ENCODE results near the gene TEX48.
A peak's percentile ranks its signal among the peaks of the same experiment; 100 is the strongest.

TEX48 gene

DNA sequence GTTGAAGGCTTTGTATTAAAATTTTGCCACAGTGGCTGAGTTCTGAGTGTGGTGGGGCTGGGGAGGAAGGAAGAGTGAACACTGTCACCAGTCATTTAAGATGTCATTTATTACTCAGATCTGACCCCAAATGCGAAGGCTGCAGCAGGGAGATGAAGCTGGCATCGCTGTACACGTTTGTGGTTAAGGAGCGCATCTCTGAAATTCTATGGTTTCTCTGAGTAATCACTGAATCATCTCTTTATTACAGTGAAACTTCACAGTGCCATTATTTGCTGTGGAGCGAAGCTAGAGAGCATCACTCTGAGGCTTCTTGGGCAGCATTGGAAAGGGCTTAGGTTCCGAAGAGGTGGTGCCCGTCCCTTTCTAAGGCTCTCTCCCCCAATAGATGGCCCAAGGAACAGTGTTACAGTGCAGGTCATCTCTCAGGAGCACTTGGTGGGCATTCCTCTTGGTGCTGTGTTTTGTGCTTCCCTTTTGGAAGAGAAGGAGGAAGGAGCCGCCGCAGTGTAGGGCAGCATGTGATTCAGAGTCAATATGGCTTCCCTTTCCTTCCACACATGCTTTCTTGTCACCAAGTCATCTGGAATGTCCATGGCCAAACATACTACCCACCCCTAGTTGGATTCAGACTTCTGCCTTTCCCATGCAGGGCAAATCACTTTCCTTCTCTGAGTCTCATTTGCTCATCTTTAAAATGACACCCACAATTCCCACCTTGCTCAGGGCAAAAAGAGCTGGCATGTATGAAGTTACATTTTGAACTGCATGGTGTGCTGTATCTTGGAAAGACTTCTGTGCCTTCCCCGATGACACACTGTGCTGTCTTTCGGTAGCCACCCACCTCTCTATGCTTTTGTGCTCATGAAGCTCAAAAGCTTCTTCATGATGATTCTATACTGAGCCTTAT is 9.3 kb upstream of the TEX48 start:
- DNase-seq (ENCODE audit: low spot score) (no peak), ATAC-seq (ENCODE audit: low read depth) (peak; percentile 94)
- TF ChIP-seq, protein P1, sequence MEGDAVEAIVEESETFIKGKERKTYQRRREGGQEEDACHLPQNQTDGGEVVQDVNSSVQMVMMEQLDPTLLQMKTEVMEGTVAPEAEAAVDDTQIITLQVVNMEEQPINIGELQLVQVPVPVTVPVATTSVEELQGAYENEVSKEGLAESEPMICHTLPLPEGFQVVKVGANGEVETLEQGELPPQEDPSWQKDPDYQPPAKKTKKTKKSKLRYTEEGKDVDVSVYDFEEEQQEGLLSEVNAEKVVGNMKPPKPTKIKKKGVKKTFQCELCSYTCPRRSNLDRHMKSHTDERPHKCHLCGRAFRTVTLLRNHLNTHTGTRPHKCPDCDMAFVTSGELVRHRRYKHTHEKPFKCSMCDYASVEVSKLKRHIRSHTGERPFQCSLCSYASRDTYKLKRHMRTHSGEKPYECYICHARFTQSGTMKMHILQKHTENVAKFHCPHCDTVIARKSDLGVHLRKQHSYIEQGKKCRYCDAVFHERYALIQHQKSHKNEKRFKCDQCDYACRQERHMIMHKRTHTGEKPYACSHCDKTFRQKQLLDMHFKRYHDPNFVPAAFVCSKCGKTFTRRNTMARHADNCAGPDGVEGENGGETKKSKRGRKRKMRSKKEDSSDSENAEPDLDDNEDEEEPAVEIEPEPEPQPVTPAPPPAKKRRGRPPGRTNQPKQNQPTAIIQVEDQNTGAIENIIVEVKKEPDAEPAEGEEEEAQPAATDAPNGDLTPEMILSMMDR (IDR thresholded peaks at IDR 0.05; ENCODE audit: poor library complexity, severe bottlenecking), result no peak
- no peak overlapping the region for H3K4me3 ChIP-seq (ENCODE audit: severe bottlenecking)
- no peaks in the 10 kb centered on the region for H3K27me3 ChIP-seq (ENCODE audit: insufficient read depth, poor library complexity, severe bottlenecking)
- H3K4me1 ChIP-seq (ENCODE audit: insufficient read depth, poor library complexity, severe bottlenecking), result peaks cover 33% of the 10 kb centered on the region
- no peaks in the 10 kb centered on the region for H3K36me3 ChIP-seq (ENCODE audit: low read depth)
- no peaks in the 10 kb centered on the region for H3K9me3 ChIP-seq (ENCODE audit: severe bottlenecking)
- peak overlapping the region; percentile 47 for H3K27ac ChIP-seq (ENCODE audit: poor library complexity, severe bottlenecking)

DNA sequence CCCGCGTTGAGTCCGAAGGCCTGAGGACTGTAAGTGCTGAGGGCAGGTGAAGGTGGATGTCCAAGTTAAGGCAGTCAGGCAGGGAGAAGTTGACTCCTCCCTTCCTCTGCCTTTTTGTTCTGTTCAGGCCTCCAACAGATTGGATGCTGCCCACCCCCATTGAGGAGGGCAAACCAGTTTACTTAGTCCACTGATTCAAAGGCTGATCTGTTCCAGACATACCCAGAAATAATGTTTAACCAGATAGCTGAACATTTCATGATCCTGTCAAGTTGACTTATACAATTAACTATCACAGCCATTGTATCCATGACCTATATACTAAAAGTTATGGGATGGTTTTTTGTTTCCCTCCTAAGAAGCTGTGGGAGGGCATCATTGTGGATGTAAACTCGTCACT is 8.3 kb upstream of the TEX48 start:
- Histone ChIP-seq H3K27me3 (ENCODE audit: insufficient read depth, poor library complexity, severe bottlenecking) (no peaks in the 10 kb centered on the region), H3K4me3 (ENCODE audit: severe bottlenecking) (no peak overlapping the region), H3K27ac (ENCODE audit: poor library complexity, severe bottlenecking) (peak overlapping the region; percentile 47), H3K4me1 (ENCODE audit: insufficient read depth, poor library complexity, severe bottlenecking) (peaks cover 33% of the 10 kb centered on the region), H3K36me3 (ENCODE audit: low read depth) (no peaks in the 10 kb centered on the region), H3K9me3 (ENCODE audit: severe bottlenecking) (no peaks in the 10 kb centered on the region)
- no peak for ATAC-seq (ENCODE audit: low read depth)
- DNase-seq (ENCODE audit: low spot score), result no peak
- TF ChIP-seq, protein P1 (IDR thresholded peaks at IDR 0.05; ENCODE audit: poor library complexity, severe bottlenecking), result no peak

DNA sequence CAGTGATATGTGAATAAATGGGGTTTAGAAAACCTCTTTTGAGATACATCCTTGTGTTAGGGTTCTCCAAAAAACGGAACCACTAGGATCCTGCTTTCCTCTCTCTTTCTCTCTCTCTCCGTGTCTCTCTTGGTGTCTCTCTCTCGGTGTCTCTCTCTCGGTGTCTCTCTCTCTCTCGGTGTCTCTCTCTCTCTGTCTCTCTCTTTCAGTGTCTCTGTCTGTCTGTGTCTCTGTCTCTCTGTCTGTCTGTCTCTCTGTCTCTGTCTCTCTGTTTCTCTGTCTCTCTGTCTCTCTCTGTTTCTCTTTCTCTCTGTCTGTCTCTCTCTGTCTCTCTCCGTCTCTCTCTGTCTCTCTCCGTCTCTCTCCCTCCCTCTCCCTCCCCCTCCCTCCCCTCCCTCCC is 7.8 kb upstream of the TEX48 start:
- Histone ChIP-seq H3K4me1 (ENCODE audit: insufficient read depth, poor library complexity, severe bottlenecking) (peaks cover 33% of the 10 kb centered on the region), H3K27ac (ENCODE audit: poor library complexity, severe bottlenecking) (no peak overlapping the region), H3K27me3 (ENCODE audit: insufficient read depth, poor library complexity, severe bottlenecking) (no peaks in the 10 kb centered on the region), H3K36me3 (ENCODE audit: low read depth) (no peaks in the 10 kb centered on the region), H3K9me3 (ENCODE audit: severe bottlenecking) (no peaks in the 10 kb centered on the region), H3K4me3 (ENCODE audit: severe bottlenecking) (no peak overlapping the region)
- ATAC-seq (ENCODE audit: low read depth), result no peak
- TF ChIP-seq, protein P1 (IDR thresholded peaks at IDR 0.05; ENCODE audit: poor library complexity, severe bottlenecking), result no peak
- no peak for DNase-seq (ENCODE audit: low spot score)

GRCh38 chr9:114688909-114689610 is 7.1 kb upstream of the TEX48 start:
- no peaks in the 10 kb centered on the region for H3K36me3 ChIP-seq (ENCODE audit: low read depth)
- peaks cover 30% of the 10 kb centered on the region for H3K4me1 ChIP-seq (ENCODE audit: insufficient read depth, poor library complexity, severe bottlenecking)
- TF ChIP-seq, protein P1 (IDR thresholded peaks at IDR 0.05; ENCODE audit: poor library complexity, severe bottlenecking), result no peak
- no peaks in the 10 kb centered on the region for H3K9me3 ChIP-seq (ENCODE audit: severe bottlenecking)
- H3K27me3 ChIP-seq (ENCODE audit: insufficient read depth, poor library complexity, severe bottlenecking), result no peaks in the 10 kb centered on the region
- H3K4me3 ChIP-seq (ENCODE audit: severe bottlenecking), result no peak overlapping the region
- no peak overlapping the region for H3K27ac ChIP-seq (ENCODE audit: poor library complexity, severe bottlenecking)
- DNase-seq (ENCODE audit: low spot score), result no peak
- no peak for ATAC-seq (ENCODE audit: low read depth)
